ENCODE measurements around the gene ATRAID. TPM values are rescaled to one million over a fixed set of nuclear protein-coding genes. Genes with fewer than 3 reads are reported as not detected.

Gene ATRAID
- total and polyA plus RNA-seq, 10 of the 15 experiments (the other 5 are each of a cell fraction or from before 2014, with no cell fraction given) = 65.6 to 180 (median 120) TPM

DNA sequence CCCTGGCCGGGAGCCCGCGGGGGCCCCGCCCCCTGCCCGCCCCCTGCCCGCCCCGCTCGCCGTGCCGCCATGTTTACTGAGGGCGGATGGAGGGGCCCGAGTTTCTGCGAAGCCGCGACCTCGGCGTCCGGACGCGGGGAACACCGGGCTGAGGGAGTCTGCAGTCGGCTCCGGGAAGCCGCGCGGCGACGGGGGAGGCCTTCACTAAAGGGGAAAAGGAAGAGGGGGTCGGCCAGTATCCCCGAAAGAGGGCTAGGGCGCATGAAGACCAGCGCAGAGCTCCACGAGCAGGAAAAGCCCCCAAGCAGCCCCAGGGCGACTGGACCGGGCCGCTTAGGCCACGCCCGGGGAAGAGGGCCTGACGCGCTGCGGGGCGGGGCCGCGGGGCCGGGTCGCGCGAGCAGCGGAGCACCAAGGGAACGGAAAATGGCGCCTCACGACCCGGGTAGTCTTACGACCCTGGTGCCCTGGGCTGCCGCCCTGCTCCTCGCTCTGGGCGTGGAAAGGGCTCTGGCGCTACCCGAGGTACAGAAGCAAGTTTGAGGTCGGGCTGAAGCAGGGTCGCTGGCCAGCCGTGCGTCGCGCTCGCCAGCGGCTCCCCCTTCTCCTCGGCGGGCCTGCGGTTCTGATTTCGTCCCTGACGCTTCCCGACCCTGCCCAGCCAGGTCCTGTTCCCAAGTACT lies at the start of gene ATRAID, which contains the start of gene SLC5A6 (continued):
- TF ChIP-seq POLR2AphosphoS5 (IDR thresholded peaks at IDR 0.05; ENCODE audit: low read length) (peak; percentile 94), ZNF217 (IDR thresholded peaks at IDR 0.05) (no peak), GABPA (IDR thresholded peaks at IDR 0.05; ENCODE audit: low read depth) (peak; percentile 75; the same call in 1 of the 2 replicates), SIN3A (IDR thresholded peaks at IDR 0.05; ENCODE audit: low read depth, low read length) (no peak; the same call in 1 of the 2 replicates), RB1 (IDR thresholded peaks at IDR 0.05; ENCODE audit: borderline replicate concordance) (0 out of 2 replicates have a peak, but pooled peaks have one; percentile 41), MTA2 (IDR thresholded peaks at IDR 0.05; ENCODE audit: low read depth) (no peak), RAD51 (IDR thresholded peaks at IDR 0.05) (no peak), PAX5 (IDR thresholded peaks at IDR 0.05; ENCODE audit: borderline replicate concordance, low read depth, low read length) (no peak), NFIC (IDR thresholded peaks at IDR 0.05; ENCODE audit: low read depth, low read length) (no peak)
- TF ChIP-seq, protein P1, sequence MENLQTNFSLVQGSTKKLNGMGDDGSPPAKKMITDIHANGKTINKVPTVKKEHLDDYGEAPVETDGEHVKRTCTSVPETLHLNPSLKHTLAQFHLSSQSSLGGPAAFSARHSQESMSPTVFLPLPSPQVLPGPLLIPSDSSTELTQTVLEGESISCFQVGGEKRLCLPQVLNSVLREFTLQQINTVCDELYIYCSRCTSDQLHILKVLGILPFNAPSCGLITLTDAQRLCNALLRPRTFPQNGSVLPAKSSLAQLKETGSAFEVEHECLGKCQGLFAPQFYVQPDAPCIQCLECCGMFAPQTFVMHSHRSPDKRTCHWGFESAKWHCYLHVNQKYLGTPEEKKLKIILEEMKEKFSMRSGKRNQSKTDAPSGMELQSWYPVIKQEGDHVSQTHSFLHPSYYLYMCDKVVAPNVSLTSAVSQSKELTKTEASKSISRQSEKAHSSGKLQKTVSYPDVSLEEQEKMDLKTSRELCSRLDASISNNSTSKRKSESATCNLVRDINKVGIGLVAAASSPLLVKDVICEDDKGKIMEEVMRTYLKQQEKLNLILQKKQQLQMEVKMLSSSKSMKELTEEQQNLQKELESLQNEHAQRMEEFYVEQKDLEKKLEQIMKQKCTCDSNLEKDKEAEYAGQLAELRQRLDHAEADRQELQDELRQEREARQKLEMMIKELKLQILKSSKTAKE (IDR thresholded peaks at IDR 0.05; ENCODE audit: low read depth, poor library complexity, severe bottlenecking) = no peak
- TF ChIP-seq, protein P2, sequence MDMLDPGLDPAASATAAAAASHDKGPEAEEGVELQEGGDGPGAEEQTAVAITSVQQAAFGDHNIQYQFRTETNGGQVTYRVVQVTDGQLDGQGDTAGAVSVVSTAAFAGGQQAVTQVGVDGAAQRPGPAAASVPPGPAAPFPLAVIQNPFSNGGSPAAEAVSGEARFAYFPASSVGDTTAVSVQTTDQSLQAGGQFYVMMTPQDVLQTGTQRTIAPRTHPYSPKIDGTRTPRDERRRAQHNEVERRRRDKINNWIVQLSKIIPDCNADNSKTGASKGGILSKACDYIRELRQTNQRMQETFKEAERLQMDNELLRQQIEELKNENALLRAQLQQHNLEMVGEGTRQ (IDR thresholded peaks at IDR 0.05; ENCODE audit: borderline replicate concordance, low read depth, low read length) = no peak
- TF ChIP-seq, protein P3, sequence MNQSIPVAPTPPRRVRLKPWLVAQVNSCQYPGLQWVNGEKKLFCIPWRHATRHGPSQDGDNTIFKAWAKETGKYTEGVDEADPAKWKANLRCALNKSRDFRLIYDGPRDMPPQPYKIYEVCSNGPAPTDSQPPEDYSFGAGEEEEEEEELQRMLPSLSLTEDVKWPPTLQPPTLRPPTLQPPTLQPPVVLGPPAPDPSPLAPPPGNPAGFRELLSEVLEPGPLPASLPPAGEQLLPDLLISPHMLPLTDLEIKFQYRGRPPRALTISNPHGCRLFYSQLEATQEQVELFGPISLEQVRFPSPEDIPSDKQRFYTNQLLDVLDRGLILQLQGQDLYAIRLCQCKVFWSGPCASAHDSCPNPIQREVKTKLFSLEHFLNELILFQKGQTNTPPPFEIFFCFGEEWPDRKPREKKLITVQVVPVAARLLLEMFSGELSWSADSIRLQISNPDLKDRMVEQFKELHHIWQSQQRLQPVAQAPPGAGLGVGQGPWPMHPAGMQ (IDR thresholded peaks at IDR 0.05; ENCODE audit: borderline replicate concordance) = no peak

All from GM12878 (cell line).